Activated T-helper 17 cell treated with anti-CD3 and anti-CD28 coated beads, Interleukin-2, amount 50 U/mL, for 72 hours (primary cell): ENCODE results near the gene SHANK2. TPM values are rescaled to one million over a fixed set of nuclear protein-coding genes. Genes with fewer than 3 reads are reported as not detected.
"Not testable (repeated sequence)": the region's sequence is repeated elsewhere in the genome, so short reads cannot be mapped to it uniquely, and the experiment has no call there.

Source experiments
- ATAC-seq: fragments of 150-1000 bp; cut with Tn5 transposase; replicated peaks from 2 replicates; pipeline ENCODE4 v1.10.0; 2021; ENCODE audit warnings: mild to moderate bottlenecking, moderate library complexity
- H3K27ac Mint-ChIP-seq: one replicate; pipeline ENCODE4 v1.8.0; 2022; ENCODE audit warnings: mixed read lengths
- H3K27me3 Mint-ChIP-seq: one replicate; pipeline ENCODE4 v1.8.0; 2022; ENCODE audit warnings: mixed read lengths
- H3K36me3 Mint-ChIP-seq: one replicate; pipeline ENCODE4 v1.8.0; 2022; ENCODE audit warnings: low read depth, mild to moderate bottlenecking, mixed read lengths
- H3K4me1 Mint-ChIP-seq: one replicate; pipeline ENCODE4 v1.8.0; 2022; ENCODE audit warnings: mixed read lengths
- H3K4me3 Mint-ChIP-seq: one replicate; pipeline ENCODE4 v1.8.0; 2022; ENCODE audit warnings: mild to moderate bottlenecking, mixed read lengths
- H3K9me3 Mint-ChIP-seq: one replicate; pipeline ENCODE4 v1.8.0; 2022; ENCODE audit warnings: mixed read lengths
- total RNA-seq, 2 donors: library from RNA; stranded (reverse); gene quantifications; one replicate each; pipeline ENCODE4 v1.2.3, GENCODE V29; 2022

The SHANK2 gene
- total RNA-seq, 2 donors from 2014 or later, result not detected

GRCh38 chr11:71241721-71242259, 10.6 kb downstream of the SHANK2 start:
- H3K4me3 Mint-ChIP-seq, result no peak overlapping the region
- no peak for ATAC-seq
- H3K4me1 Mint-ChIP-seq, result no peaks in the 10 kb centered on the region
- H3K9me3 Mint-ChIP-seq, result no peaks in the 10 kb centered on the region
- no peaks in the 10 kb centered on the region for H3K36me3 Mint-ChIP-seq
- H3K27ac Mint-ChIP-seq, result no peak overlapping the region
- peaks cover 28% of the 10 kb centered on the region for H3K27me3 Mint-ChIP-seq

- Mint-ChIP-seq H3K4me3 (no peak overlapping the region), H3K9me3 (no peaks in the 10 kb centered on the region), H3K27me3 (peaks cover 28% of the 10 kb centered on the region), H3K27ac (no peak overlapping the region), H3K36me3 (no peaks in the 10 kb centered on the region), H3K4me1 (no peaks in the 10 kb centered on the region)
- no peak for ATAC-seq
Observed at GRCh38 chr11:71240865-71241691, 11.3 kb downstream of the SHANK2 start.

- H3K27me3 Mint-ChIP-seq, result peaks cover 28% of the 10 kb centered on the region
- no peaks in the 10 kb centered on the region for H3K36me3 Mint-ChIP-seq
- no peak for ATAC-seq
- no peaks in the 10 kb centered on the region for H3K9me3 Mint-ChIP-seq
- H3K27ac Mint-ChIP-seq, result no peak overlapping the region
- no peak overlapping the region for H3K4me3 Mint-ChIP-seq
- H3K4me1 Mint-ChIP-seq, result no peaks in the 10 kb centered on the region
Observed at GRCh38 chr11:71240061-71240690, 12.2 kb downstream of the SHANK2 start.

GRCh38 chr11:71239581-71239980, 12.8 kb downstream of the SHANK2 start:
- H3K27me3 Mint-ChIP-seq, result peaks cover 28% of the 10 kb centered on the region
- no peak for ATAC-seq
- H3K9me3 Mint-ChIP-seq, result no peaks in the 10 kb centered on the region
- no peak overlapping the region for H3K4me3 Mint-ChIP-seq
- H3K27ac Mint-ChIP-seq, result no peak overlapping the region
- H3K4me1 Mint-ChIP-seq, result no peaks in the 10 kb centered on the region
- H3K36me3 Mint-ChIP-seq, result no peaks in the 10 kb centered on the region

- ATAC-seq, result no peak
- Mint-ChIP-seq H3K4me1 (no peaks in the 10 kb centered on the region), H3K4me3 (no peak overlapping the region), H3K27me3 (peaks cover 23% of the 10 kb centered on the region), H3K27ac (no peak overlapping the region), H3K9me3 (no peaks in the 10 kb centered on the region), H3K36me3 (no peaks in the 10 kb centered on the region)
Observed at GRCh38 chr11:71238941-71239340, 13.4 kb downstream of the SHANK2 start.

GRCh38 chr11:71238285-71238875, 14.0 kb downstream of the SHANK2 start:
- no peak overlapping the region for H3K4me3 Mint-ChIP-seq
- no peaks in the 10 kb centered on the region for H3K36me3 Mint-ChIP-seq
- H3K27ac Mint-ChIP-seq, result no peak overlapping the region
- H3K9me3 Mint-ChIP-seq, result no peaks in the 10 kb centered on the region
- ATAC-seq, result no peak
- no peaks in the 10 kb centered on the region for H3K4me1 Mint-ChIP-seq
- H3K27me3 Mint-ChIP-seq, result peaks cover 23% of the 10 kb centered on the region

GRCh38 chr11:71237853-71238252, 14.5 kb downstream of the SHANK2 start:
- H3K4me3 Mint-ChIP-seq, result no peak overlapping the region
- no peaks in the 10 kb centered on the region for H3K36me3 Mint-ChIP-seq
- ATAC-seq, result no peak
- no peak overlapping the region for H3K27ac Mint-ChIP-seq
- no peaks in the 10 kb centered on the region for H3K4me1 Mint-ChIP-seq
- no peaks in the 10 kb centered on the region for H3K9me3 Mint-ChIP-seq
- H3K27me3 Mint-ChIP-seq, result peaks cover 22% of the 10 kb centered on the region

GRCh38 chr11:71236836-71237475, 15.4 kb downstream of the SHANK2 start:
- Mint-ChIP-seq H3K4me3 (no peak overlapping the region), H3K36me3 (no peaks in the 10 kb centered on the region), H3K9me3 (no peaks in the 10 kb centered on the region), H3K27me3 (peaks cover 18% of the 10 kb centered on the region), H3K4me1 (no peaks in the 10 kb centered on the region), H3K27ac (no peak overlapping the region)
- no peak for ATAC-seq

GRCh38 chr11:71235719-71236118, 16.7 kb downstream of the SHANK2 start:
- peaks cover 11% of the 10 kb centered on the region for H3K27me3 Mint-ChIP-seq
- H3K36me3 Mint-ChIP-seq, result no peaks in the 10 kb centered on the region
- H3K4me1 Mint-ChIP-seq, result no peaks in the 10 kb centered on the region
- H3K27ac Mint-ChIP-seq, result no peak overlapping the region
- no peak for ATAC-seq
- no peaks in the 10 kb centered on the region for H3K9me3 Mint-ChIP-seq
- no peak overlapping the region for H3K4me3 Mint-ChIP-seq

GRCh38 chr11:71233896-71234852, 18.2 kb downstream of the SHANK2 start:
- H3K4me3 Mint-ChIP-seq, H3K36me3 Mint-ChIP-seq, H3K4me1 Mint-ChIP-seq, H3K27ac Mint-ChIP-seq, H3K27me3 Mint-ChIP-seq, H3K9me3 Mint-ChIP-seq, ATAC-seq: not testable (repeated sequence)

GRCh38 chr11:71232364-71232763, 20.0 kb downstream of the SHANK2 start:
- Mint-ChIP-seq H3K27ac (no peak overlapping the region), H3K36me3 (no peaks in the 10 kb centered on the region), H3K27me3 (peaks cover 13% of the 10 kb centered on the region), H3K4me3 (no peak overlapping the region), H3K4me1 (no peaks in the 10 kb centered on the region), H3K9me3 (peaks cover 6% of the 10 kb centered on the region)
- ATAC-seq, result no peak

GRCh38 chr11:71228961-71229360, 23.4 kb downstream of the SHANK2 start:
- Mint-ChIP-seq H3K4me1 (no peaks in the 10 kb centered on the region), H3K27me3 (peaks cover 20% of the 10 kb centered on the region), H3K4me3 (no peak overlapping the region), H3K27ac (no peak overlapping the region), H3K36me3 (no peaks in the 10 kb centered on the region), H3K9me3 (peaks cover 25% of the 10 kb centered on the region)
- no peak for ATAC-seq

GRCh38 chr11:71227058-71227659, 25.2 kb downstream of the SHANK2 start:
- Mint-ChIP-seq H3K27me3 (peaks cover 17% of the 10 kb centered on the region), H3K36me3 (no peaks in the 10 kb centered on the region), H3K4me1 (no peaks in the 10 kb centered on the region), H3K9me3 (peaks cover 28% of the 10 kb centered on the region), H3K27ac (no peak overlapping the region), H3K4me3 (no peak overlapping the region)
- no peak for ATAC-seq
